GM23338 (cell line): Measurements from ENCODE around the gene TEX26. TPM values are rescaled to one million over a fixed set of nuclear protein-coding genes. Genes with fewer than 3 reads are reported as not detected.

Experiments
- ATAC-seq: fragments of 200-7000 bp; cut with Tn5 transposase; 3 replicates; pipeline ENCODE4 v1.9.1; 2020
- DNase-seq: peaks from one replicate; pipeline ENCODE4 v3.0.0-alpha.2; 2015; ENCODE audit warnings: low spot score
- H2AFZ ChIP-seq: fragments of 200-600 bp; sonication (generic); 2 replicates; pipeline ENCODE4 v1.8.0; 2016; ENCODE audit warnings: antibody characterized with exemption, mild to moderate bottlenecking, moderate library complexity
- H3F3A ChIP-seq: fragments of 200-600 bp; sonication (generic); replicated peaks from 2 replicates; pipeline ENCODE4 v1.8.0; 2017; ENCODE audit warnings: antibody characterized with exemption, mixed run types, low read depth
- H3K27ac ChIP-seq: fragments of 200-600 bp; sonication (generic); 2 replicates; pipeline ENCODE4 v1.6.1; 2016; ENCODE audit warnings: low read depth
- H3K27me3 ChIP-seq: fragments of 200-600 bp; sonication (generic); 2 replicates; pipeline ENCODE4 v1.8.0; 2016; ENCODE audit warnings: mild to moderate bottlenecking, mixed run types, moderate library complexity; ENCODE audit not compliant: insufficient read depth
- H3K36me3 ChIP-seq: fragments of 200-600 bp; sonication (generic); 2 replicates; pipeline ENCODE4 v1.8.0; 2016; ENCODE audit warnings: mild to moderate bottlenecking; ENCODE audit not compliant: insufficient read depth
- H3K4me1 ChIP-seq: fragments of 200-600 bp; sonication (generic); 2 replicates; pipeline ENCODE4 v1.8.0; 2016; ENCODE audit warnings: mild to moderate bottlenecking, moderate library complexity; ENCODE audit not compliant: insufficient read depth
- H3K4me2 ChIP-seq: fragments of 200-600 bp; sonication (generic); 2 replicates; pipeline ENCODE4 v1.7.1; 2017; ENCODE audit warnings: mixed run types
- H3K4me3 ChIP-seq: fragments of 200-600 bp; sonication (generic); 2 replicates; pipeline ENCODE4 v1.6.1; 2016; ENCODE audit warnings: mixed run types
- H3K79me2 ChIP-seq: fragments of 200-600 bp; sonication (generic); replicated peaks from 2 replicates; pipeline ENCODE4 v1.8.0; 2017; ENCODE audit warnings: mild to moderate bottlenecking; ENCODE audit not compliant: insufficient read depth
- H3K9me2 ChIP-seq: fragments of 200-600 bp; sonication (generic); 2 replicates; pipeline ENCODE4 v1.8.0; 2017; ENCODE audit not compliant: insufficient read depth
- H4K20me1 ChIP-seq: fragments of 200-600 bp; sonication (generic); replicated peaks from 2 replicates; pipeline ENCODE4 v1.8.0; 2017; ENCODE audit warnings: mild to moderate bottlenecking; ENCODE audit not compliant: insufficient read depth
- H3K27ac Mint-ChIP-seq: 2 replicates; pipeline ENCODE4 v1.8.0; 2020; ENCODE audit warnings: inconsistent platforms, mild to moderate bottlenecking, moderate library complexity, mixed read lengths
- H3K27me3 Mint-ChIP-seq: 3 replicates; pipeline ENCODE4 v1.8.0; 2022; ENCODE audit warnings: low read depth, mild to moderate bottlenecking, moderate library complexity, mixed read lengths, inconsistent platforms; ENCODE audit not compliant: insufficient read depth, poor library complexity
- H3K36me3 Mint-ChIP-seq: 3 replicates; pipeline ENCODE4 v1.8.0; 2021; ENCODE audit warnings: low read depth, mild to moderate bottlenecking, inconsistent platforms, moderate library complexity, mixed read lengths
- H3K4me1 Mint-ChIP-seq: 3 replicates; pipeline ENCODE4 v1.8.0; 2020; ENCODE audit warnings: mild to moderate bottlenecking, inconsistent platforms, mixed read lengths
- H3K4me3 Mint-ChIP-seq: 3 replicates; pipeline ENCODE4 v1.8.0; 2021; ENCODE audit warnings: moderate library complexity, mild to moderate bottlenecking, inconsistent platforms, mixed read lengths
- H3K9me3 Mint-ChIP-seq: 3 replicates; pipeline ENCODE4 v1.8.0; 2020; ENCODE audit warnings: moderate library complexity, mild to moderate bottlenecking, inconsistent platforms, mixed read lengths
- CREB1 ChIP-seq: fragments of 250-450 bp; sonication (Bioruptor Pico); IDR thresholded peaks from 2 replicates; pipeline ENCODE4 v1.5.0; 2020; ENCODE audit warnings: low read depth, mild to moderate bottlenecking, moderate library complexity
- EZH2 ChIP-seq: fragments of 200-600 bp; sonication (generic); IDR thresholded peaks from one replicate; pipeline ENCODE4 v1.8.0; 2017; ENCODE audit warnings: antibody characterized with exemption, mild to moderate bottlenecking, low read depth; ENCODE audit not compliant: unreplicated experiment
- EZH2phosphoT487 ChIP-seq: fragments of 200-600 bp; sonication (generic); IDR thresholded peaks from one replicate; pipeline ENCODE4 v1.8.1; 2018; ENCODE audit warnings: antibody characterized with exemption; ENCODE audit not compliant: unreplicated experiment
- JUNB ChIP-seq: IDR thresholded peaks from one replicate; pipeline ENCODE4 v1.6.1; 2016; ENCODE audit warnings: antibody characterized with exemption; ENCODE audit not compliant: unreplicated experiment
- NANOG ChIP-seq: IDR thresholded peaks from 2 replicates; pipeline ENCODE4 v1.6.1; 2016; ENCODE audit warnings: antibody characterized with exemption, borderline replicate concordance
- POLR2AphosphoS5 ChIP-seq: IDR thresholded peaks from 2 replicates; pipeline ENCODE4 v1.6.1; 2016; ENCODE audit warnings: antibody characterized with exemption, low read depth
- ZNF114 ChIP-seq: fragments of 250-450 bp; sonication (Bioruptor Pico); IDR thresholded peaks from 2 replicates; pipeline ENCODE4 v1.5.0; 2020; ENCODE audit warnings: mild to moderate bottlenecking, moderate library complexity
- ZNF331 ChIP-seq: fragments of 250-450 bp; sonication (Bioruptor Pico); IDR thresholded peaks from 2 replicates; pipeline ENCODE4 v1.5.0; 2020; ENCODE audit warnings: low read depth, mild to moderate bottlenecking, moderate library complexity
- polyA plus RNA-seq: library from polyadenylated mRNA; unstranded; fragments of >200 nt; fragmentation: Nextera tagmentation; extraction: Ambion mirVana; gene quantifications from 2 replicates; pipeline ENCODE4 v1.2.1, GENCODE V29; 2016
- total RNA-seq: library from RNA; depleted of rRNA; stranded (reverse); fragments of >200 nt; shearing (Covaris generic); gene quantifications from 2 replicates; pipeline ENCODE4 v1.2.3, GENCODE V29; 2014
- TF ChIP-seq, protein P1 (sequence below), 2 experiments: fragments of 200-600 bp in 1 of 2; sonication (generic) in 1 of 2; conservative IDR thresholded peaks; 2 replicates each; pipeline versions ENCODE4 v1.5.1 to v1.6.1; 2016 to 2017; ENCODE audit warnings: antibody characterized with exemption in 2 of 2, low read depth in 2 of 2, mild to moderate bottlenecking in 2 of 2, moderate library complexity in 1 of 2
- TF ChIP-seq, protein P2 (sequence below): IDR thresholded peaks from one replicate; pipeline ENCODE4 v1.6.1; 2018; ENCODE audit warnings: antibody characterized with exemption; ENCODE audit not compliant: unreplicated experiment
- TF ChIP-seq, protein P3 (sequence below): IDR thresholded peaks from 2 replicates; pipeline ENCODE4 v1.6.1; 2016; ENCODE audit warnings: antibody characterized with exemption

Gene TEX26
- total and polyA plus RNA-seq, 2 experiments from 2014 or later, result not detected

DNA sequence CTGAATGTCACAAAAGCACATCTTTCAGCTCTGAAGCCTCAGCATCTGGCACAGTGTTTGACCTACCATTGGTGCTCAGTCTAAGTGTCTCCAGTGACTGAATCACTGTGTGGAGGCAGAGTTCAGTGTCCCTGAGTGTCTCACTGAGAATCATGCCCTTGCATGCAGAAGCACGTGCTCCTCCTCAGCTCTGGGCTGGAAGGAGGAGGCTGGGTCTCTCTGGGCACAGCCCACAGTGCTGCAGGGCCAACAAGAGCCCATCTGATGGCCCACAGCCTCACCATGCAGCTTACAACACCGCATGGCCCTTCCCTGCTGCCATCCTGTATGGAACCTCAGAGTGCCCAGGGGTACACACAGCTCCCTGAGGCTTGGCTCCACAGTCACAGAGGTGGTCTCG lies 86.1 kb downstream of the TEX26 start:
- H2AFZ ChIP-seq, result no peak overlapping the region
- no peak for ATAC-seq
- TF ChIP-seq EZH2phosphoT487 (no peak), POLR2AphosphoS5 (no peak), ZNF331 (CRISPR knock-in tag) (no peak), CREB1 (CRISPR knock-in tag) (no peak), EZH2 (no peak), ZNF114 (CRISPR knock-in tag) (no peak), JUNB (no peak), NANOG (no peak)
- TF ChIP-seq, protein P1, sequence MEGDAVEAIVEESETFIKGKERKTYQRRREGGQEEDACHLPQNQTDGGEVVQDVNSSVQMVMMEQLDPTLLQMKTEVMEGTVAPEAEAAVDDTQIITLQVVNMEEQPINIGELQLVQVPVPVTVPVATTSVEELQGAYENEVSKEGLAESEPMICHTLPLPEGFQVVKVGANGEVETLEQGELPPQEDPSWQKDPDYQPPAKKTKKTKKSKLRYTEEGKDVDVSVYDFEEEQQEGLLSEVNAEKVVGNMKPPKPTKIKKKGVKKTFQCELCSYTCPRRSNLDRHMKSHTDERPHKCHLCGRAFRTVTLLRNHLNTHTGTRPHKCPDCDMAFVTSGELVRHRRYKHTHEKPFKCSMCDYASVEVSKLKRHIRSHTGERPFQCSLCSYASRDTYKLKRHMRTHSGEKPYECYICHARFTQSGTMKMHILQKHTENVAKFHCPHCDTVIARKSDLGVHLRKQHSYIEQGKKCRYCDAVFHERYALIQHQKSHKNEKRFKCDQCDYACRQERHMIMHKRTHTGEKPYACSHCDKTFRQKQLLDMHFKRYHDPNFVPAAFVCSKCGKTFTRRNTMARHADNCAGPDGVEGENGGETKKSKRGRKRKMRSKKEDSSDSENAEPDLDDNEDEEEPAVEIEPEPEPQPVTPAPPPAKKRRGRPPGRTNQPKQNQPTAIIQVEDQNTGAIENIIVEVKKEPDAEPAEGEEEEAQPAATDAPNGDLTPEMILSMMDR (conservative IDR thresholded peaks at IDR 0.05; ENCODE audit: low read depth in 2 of 2), result no peak
- TF ChIP-seq, protein P2, sequence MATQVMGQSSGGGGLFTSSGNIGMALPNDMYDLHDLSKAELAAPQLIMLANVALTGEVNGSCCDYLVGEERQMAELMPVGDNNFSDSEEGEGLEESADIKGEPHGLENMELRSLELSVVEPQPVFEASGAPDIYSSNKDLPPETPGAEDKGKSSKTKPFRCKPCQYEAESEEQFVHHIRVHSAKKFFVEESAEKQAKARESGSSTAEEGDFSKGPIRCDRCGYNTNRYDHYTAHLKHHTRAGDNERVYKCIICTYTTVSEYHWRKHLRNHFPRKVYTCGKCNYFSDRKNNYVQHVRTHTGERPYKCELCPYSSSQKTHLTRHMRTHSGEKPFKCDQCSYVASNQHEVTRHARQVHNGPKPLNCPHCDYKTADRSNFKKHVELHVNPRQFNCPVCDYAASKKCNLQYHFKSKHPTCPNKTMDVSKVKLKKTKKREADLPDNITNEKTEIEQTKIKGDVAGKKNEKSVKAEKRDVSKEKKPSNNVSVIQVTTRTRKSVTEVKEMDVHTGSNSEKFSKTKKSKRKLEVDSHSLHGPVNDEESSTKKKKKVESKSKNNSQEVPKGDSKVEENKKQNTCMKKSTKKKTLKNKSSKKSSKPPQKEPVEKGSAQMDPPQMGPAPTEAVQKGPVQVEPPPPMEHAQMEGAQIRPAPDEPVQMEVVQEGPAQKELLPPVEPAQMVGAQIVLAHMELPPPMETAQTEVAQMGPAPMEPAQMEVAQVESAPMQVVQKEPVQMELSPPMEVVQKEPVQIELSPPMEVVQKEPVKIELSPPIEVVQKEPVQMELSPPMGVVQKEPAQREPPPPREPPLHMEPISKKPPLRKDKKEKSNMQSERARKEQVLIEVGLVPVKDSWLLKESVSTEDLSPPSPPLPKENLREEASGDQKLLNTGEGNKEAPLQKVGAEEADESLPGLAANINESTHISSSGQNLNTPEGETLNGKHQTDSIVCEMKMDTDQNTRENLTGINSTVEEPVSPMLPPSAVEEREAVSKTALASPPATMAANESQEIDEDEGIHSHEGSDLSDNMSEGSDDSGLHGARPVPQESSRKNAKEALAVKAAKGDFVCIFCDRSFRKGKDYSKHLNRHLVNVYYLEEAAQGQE, result no peak
- TF ChIP-seq, protein P3, sequence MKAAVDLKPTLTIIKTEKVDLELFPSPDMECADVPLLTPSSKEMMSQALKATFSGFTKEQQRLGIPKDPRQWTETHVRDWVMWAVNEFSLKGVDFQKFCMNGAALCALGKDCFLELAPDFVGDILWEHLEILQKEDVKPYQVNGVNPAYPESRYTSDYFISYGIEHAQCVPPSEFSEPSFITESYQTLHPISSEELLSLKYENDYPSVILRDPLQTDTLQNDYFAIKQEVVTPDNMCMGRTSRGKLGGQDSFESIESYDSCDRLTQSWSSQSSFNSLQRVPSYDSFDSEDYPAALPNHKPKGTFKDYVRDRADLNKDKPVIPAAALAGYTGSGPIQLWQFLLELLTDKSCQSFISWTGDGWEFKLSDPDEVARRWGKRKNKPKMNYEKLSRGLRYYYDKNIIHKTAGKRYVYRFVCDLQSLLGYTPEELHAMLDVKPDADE, result no peak

More for the DNA sequence above, 86.1 kb downstream of the TEX26 start:
- H3K4me1 Mint-ChIP-seq, result peaks cover 8% of the 10 kb centered on the region
- DNase-seq, result no peak
- H3K36me3 ChIP-seq, result no peaks in the 10 kb centered on the region
- no peaks in the 10 kb centered on the region for H3K9me3 Mint-ChIP-seq
- H3K27ac ChIP-seq, result no peak overlapping the region
- no peaks in the 10 kb centered on the region for H3K27me3 ChIP-seq
- no peaks in the 10 kb centered on the region; the same call in 1 of the 2 replicates for H3K4me1 ChIP-seq
- no peaks in the 10 kb centered on the region for H3K79me2 ChIP-seq
- 0 out of 2 replicates have a peak, but pooled peaks cover 6% of the 10 kb centered on the region for H3K9me2 ChIP-seq
- no peak overlapping the region for H3K27ac Mint-ChIP-seq
- H3K4me2 ChIP-seq, result no peak overlapping the region
- H4K20me1 ChIP-seq, result no peaks in the 10 kb centered on the region
- no peak overlapping the region for H3K4me3 Mint-ChIP-seq
- H3K27me3 Mint-ChIP-seq, result no peaks in the 10 kb centered on the region
- no peaks in the 10 kb centered on the region for H3F3A ChIP-seq
- H3K4me3 ChIP-seq, result no peak overlapping the region
- no peaks in the 10 kb centered on the region for H3K36me3 Mint-ChIP-seq
